Measurements from ENCODE around the gene ABLIM2.

DNA sequence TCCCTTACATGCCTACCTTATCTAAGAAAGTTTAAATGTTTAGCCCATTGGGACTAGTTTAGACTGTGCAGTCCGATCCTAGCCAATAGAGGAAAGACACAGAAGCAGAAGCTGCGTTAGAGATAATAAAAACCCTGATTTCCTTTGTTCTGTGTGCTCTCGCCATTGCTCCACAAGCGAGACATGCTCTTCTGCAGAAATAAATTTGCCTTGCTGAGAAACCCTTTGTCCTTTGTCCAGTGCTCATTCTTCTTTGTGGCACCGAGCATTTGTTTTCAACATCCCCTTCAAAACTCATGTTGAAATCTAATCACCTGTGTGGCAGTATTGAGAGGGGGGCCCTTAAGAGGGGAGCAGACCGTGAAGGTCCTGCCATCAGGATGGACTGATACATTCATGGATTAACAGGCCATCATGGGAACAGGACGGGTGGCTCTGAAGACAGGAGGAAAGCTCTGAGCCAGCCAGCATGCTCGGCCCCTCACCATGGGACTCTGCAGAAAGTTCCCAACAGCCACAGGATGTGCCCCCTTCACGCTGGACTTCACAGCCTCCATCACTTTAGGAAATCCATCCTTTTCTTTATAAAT lies 94.5 kb downstream of the ABLIM2 start:
- TF ChIP-seq EZH2phosphoT487 (conservative IDR thresholded peaks at IDR 0.05; ENCODE audit: low read length): no peak
- no peak for TF ChIP-seq CTCF (IDR thresholded peaks at IDR 0.05; ENCODE audit: insufficient read depth, low read length, poor library complexity, severe bottlenecking)
